Vagina (tissue), 2 donors: ENCODE results near the gene NPW. TPM values are rescaled to one million over a fixed set of nuclear protein-coding genes. Genes with fewer than 3 reads are reported as not detected.

Source experiments
- DNase-seq, 2 donors: peaks; one replicate each; pipeline ENCODE4 v3.0.0-alpha.2; 2017; ENCODE audit errors: extremely low spot score in 2 of 2
- H3K27ac ChIP-seq: fragments of 200-600 bp; sonication (generic); one replicate; pipeline ENCODE4 v1.5.1; 2019
- H3K27me3 ChIP-seq: fragments of 200-600 bp; sonication (generic); one replicate; pipeline ENCODE4 v1.5.1; 2019
- H3K36me3 ChIP-seq, 2 donors: fragments of 200-600 bp; sonication (generic); one replicate each; pipeline ENCODE4 v1.5.1; 2017 to 2019
- H3K4me1 ChIP-seq: fragments of 200-600 bp; sonication (generic); one replicate; pipeline ENCODE4 v1.5.1; 2019
- H3K4me3 ChIP-seq, 2 donors: fragments of 200-600 bp; sonication (generic); 1 replicate in 1 of 2; 2 replicates in 1 of 2; pipeline ENCODE4 v1.5.1; 2016 to 2019
- H3K9me3 ChIP-seq: fragments of 200-600 bp; sonication (generic); one replicate; pipeline ENCODE4 v1.5.1; 2019
- POLR2A ChIP-seq, 2 donors: fragments of 450-650 bp; IDR thresholded peaks; one replicate each; pipeline ENCODE4 v1.6.1; 2017; ENCODE audit warnings: antibody characterized with exemption in 2 of 2, mild to moderate bottlenecking in 2 of 2, moderate library complexity in 2 of 2
- POLR2AphosphoS5 ChIP-seq, 2 donors: sonication (generic); formaldehyde crosslinking; IDR thresholded peaks; one replicate each; pipeline ENCODE4 v1.9.0; 2017; ENCODE audit warnings: antibody characterized with exemption in 2 of 2, mild to moderate bottlenecking in 2 of 2, low read depth in 1 of 2; ENCODE audit not compliant: insufficient read depth in 1 of 2
- intact Hi-C: fragments of 100-400 bp; cut with DNase I; formaldehyde crosslinking; loops from one replicate; pipeline ENCODE4 v1.15.1; 2023
- total RNA-seq: library from RNA; depleted of rRNA; stranded (reverse); fragments of >200 nt; gene quantifications from one replicate; pipeline ENCODE4 v1.2.3, GENCODE V29; 2016
- TF ChIP-seq, protein P1 (sequence below), 3 experiments: fragments of 450-650 bp in 2 of 3; fragments of 200-600 bp in 1 of 3; sonication (generic) in 1 of 3; IDR thresholded peaks; one replicate each; pipeline ENCODE4 v1.5.1; 2017 to 2019; ENCODE audit warnings: antibody characterized with exemption in 3 of 3, mild to moderate bottlenecking in 2 of 3, moderate library complexity in 2 of 3

The NPW gene
- total RNA-seq, 1 donor from 2014 or later, result not detected

GRCh38 chr16:1974157-1975070, 45.2 kb upstream of the NPW start:
- Histone ChIP-seq H3K36me3 (peaks cover 0 to 41% of the 10 kb centered on the region in 2 donors), H3K27me3 (no peaks in the 10 kb centered on the region), H3K27ac (no peak overlapping the region), H3K4me1 (peaks cover 28% of the 10 kb centered on the region), H3K4me3 (no peak overlapping the region), H3K9me3 (no peaks in the 10 kb centered on the region)
- TF ChIP-seq POLR2A (IDR thresholded peaks at IDR 0.05) (no peak), POLR2AphosphoS5 (IDR thresholded peaks at IDR 0.05; ENCODE audit: insufficient read depth in 1 of 2, low read depth in 1 of 2) (no peak)
- TF ChIP-seq, protein P1, sequence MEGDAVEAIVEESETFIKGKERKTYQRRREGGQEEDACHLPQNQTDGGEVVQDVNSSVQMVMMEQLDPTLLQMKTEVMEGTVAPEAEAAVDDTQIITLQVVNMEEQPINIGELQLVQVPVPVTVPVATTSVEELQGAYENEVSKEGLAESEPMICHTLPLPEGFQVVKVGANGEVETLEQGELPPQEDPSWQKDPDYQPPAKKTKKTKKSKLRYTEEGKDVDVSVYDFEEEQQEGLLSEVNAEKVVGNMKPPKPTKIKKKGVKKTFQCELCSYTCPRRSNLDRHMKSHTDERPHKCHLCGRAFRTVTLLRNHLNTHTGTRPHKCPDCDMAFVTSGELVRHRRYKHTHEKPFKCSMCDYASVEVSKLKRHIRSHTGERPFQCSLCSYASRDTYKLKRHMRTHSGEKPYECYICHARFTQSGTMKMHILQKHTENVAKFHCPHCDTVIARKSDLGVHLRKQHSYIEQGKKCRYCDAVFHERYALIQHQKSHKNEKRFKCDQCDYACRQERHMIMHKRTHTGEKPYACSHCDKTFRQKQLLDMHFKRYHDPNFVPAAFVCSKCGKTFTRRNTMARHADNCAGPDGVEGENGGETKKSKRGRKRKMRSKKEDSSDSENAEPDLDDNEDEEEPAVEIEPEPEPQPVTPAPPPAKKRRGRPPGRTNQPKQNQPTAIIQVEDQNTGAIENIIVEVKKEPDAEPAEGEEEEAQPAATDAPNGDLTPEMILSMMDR (IDR thresholded peaks at IDR 0.05), result no peak
- no peak for DNase-seq
- intact Hi-C loops, result no loop called here

GRCh38 chr16:1975432-1976215, 44.0 kb upstream of the NPW start:
- peaks cover 37% of the 10 kb centered on the region for H3K4me1 ChIP-seq
- H3K27ac ChIP-seq, result no peak overlapping the region
- no peaks in the 10 kb centered on the region for H3K27me3 ChIP-seq
- TF ChIP-seq, protein P1 (IDR thresholded peaks at IDR 0.05), result no peak
- TF ChIP-seq POLR2A (IDR thresholded peaks at IDR 0.05), result no peak
- no peak for TF ChIP-seq POLR2AphosphoS5 (IDR thresholded peaks at IDR 0.05; ENCODE audit: insufficient read depth in 1 of 2, low read depth in 1 of 2)
- H3K4me3 ChIP-seq, result no peak overlapping the region
- no peak for DNase-seq
- H3K9me3 ChIP-seq, result no peaks in the 10 kb centered on the region
- intact Hi-C loops, result no loop called here
- H3K36me3 ChIP-seq, result peaks cover 0 to 41% of the 10 kb centered on the region in 2 donors

GRCh38 chr16:1976216-1976520, 43.4 kb upstream of the NPW start:
- no peak for DNase-seq
- Histone ChIP-seq H3K27me3 (no peaks in the 10 kb centered on the region), H3K27ac (no peak overlapping the region), H3K9me3 (no peaks in the 10 kb centered on the region), H3K4me3 (no peak overlapping the region), H3K4me1 (peaks cover 31% of the 10 kb centered on the region), H3K36me3 (peaks cover 0 to 41% of the 10 kb centered on the region in 2 donors)
- intact Hi-C loops, result no loop called here
- TF ChIP-seq POLR2AphosphoS5 (IDR thresholded peaks at IDR 0.05; ENCODE audit: insufficient read depth in 1 of 2, low read depth in 1 of 2), result no peak
- TF ChIP-seq, protein P1 (IDR thresholded peaks at IDR 0.05), result no peak
- TF ChIP-seq POLR2A (IDR thresholded peaks at IDR 0.05), result no peak

DNA sequence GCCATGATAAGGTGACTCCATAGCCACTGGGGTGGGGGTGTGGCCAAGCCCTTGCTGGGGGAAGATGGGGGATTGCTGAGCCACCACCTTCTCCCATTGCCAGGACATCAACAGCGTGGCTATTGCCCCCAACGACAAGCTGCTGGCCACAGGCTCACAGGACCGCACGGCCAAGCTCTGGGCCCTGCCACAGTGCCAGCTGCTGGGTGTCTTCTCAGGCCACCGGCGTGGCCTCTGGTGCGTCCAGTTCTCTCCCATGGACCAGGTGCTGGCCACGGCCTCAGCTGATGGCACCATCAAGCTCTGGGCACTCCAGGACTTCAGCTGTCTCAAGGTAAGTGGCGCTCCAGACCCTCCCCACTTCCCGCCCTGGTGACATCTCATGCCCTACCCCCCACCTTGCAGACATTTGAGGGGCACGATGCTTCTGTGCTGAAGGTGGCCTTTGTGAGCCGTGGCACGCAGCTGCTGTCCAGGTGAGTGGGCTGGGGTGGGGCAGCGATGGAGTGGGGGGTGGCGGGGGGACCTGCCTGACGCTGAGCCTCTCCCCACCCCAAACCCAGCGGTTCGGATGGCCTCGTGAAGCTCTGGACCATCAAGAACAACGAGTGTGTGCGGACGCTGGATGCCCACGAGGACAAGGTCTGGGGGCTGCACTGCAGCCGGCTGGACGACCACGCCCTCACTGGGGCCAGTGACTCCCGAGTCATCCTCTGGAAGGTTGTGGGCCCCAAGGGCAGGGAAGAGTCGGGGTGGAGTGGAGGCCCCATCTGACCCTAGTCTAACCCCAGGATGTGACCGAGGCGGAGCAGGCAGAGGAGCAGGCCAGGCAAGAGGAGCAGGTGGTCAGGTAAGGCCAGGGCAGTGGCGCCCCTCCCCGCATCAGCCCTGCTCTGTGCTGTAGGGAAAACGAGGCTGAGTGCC, 42.4 kb upstream of the NPW start:
- DNase-seq, result no peak
- Histone ChIP-seq H3K36me3 (peaks cover 0 to 41% of the 10 kb centered on the region in 2 donors), H3K27me3 (no peaks in the 10 kb centered on the region), H3K4me1 (peaks cover 27% of the 10 kb centered on the region), H3K27ac (no peak overlapping the region), H3K4me3 (no peak overlapping the region), H3K9me3 (no peaks in the 10 kb centered on the region)
- intact Hi-C loops, result no loop called here
- TF ChIP-seq POLR2A (IDR thresholded peaks at IDR 0.05), result no peak
- TF ChIP-seq POLR2AphosphoS5 (IDR thresholded peaks at IDR 0.05; ENCODE audit: insufficient read depth in 1 of 2, low read depth in 1 of 2), result no peak
- TF ChIP-seq, protein P1 (IDR thresholded peaks at IDR 0.05), result no peak
